ENCODE results near the gene MFAP4.

DNA sequence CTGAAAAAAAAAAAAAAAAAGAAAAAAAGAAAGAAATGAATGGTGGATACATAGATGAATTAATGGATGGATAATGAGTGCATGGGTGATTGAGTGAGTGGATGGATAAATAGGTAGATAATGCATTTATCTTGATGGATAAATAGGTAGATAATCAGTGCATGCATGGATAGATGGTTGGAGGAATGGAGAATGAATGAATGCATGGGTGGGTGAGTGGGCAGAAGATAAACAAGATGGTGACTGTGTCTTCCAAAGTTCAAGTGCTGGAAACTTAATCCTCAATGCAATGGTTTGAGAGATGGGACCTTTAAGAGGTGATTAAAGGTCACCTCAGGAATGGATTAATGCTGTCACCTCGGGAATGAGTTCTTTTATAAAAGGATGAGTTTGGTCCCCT lies 17.3 kb upstream of the MFAP4 start:
- TF ChIP-seq, protein P1, sequence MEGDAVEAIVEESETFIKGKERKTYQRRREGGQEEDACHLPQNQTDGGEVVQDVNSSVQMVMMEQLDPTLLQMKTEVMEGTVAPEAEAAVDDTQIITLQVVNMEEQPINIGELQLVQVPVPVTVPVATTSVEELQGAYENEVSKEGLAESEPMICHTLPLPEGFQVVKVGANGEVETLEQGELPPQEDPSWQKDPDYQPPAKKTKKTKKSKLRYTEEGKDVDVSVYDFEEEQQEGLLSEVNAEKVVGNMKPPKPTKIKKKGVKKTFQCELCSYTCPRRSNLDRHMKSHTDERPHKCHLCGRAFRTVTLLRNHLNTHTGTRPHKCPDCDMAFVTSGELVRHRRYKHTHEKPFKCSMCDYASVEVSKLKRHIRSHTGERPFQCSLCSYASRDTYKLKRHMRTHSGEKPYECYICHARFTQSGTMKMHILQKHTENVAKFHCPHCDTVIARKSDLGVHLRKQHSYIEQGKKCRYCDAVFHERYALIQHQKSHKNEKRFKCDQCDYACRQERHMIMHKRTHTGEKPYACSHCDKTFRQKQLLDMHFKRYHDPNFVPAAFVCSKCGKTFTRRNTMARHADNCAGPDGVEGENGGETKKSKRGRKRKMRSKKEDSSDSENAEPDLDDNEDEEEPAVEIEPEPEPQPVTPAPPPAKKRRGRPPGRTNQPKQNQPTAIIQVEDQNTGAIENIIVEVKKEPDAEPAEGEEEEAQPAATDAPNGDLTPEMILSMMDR (IDR thresholded peaks at IDR 0.05), result no peak
- TF ChIP-seq POLR2A (IDR thresholded peaks at IDR 0.05), result no peak
